A172 (cell line): Measurements from ENCODE around the gene SYNCRIP. TPM values are rescaled to one million over a fixed set of nuclear protein-coding genes. Genes with fewer than 3 reads are reported as not detected.
"Not testable (repeated sequence)": the region's sequence is repeated elsewhere in the genome, so short reads cannot be mapped to it uniquely, and the experiment has no call there.

Source experiments
- DNase-seq: peaks from one replicate; pipeline ENCODE4 v3.0.0-alpha.2; 2015; ENCODE audit warnings: low spot score
- total RNA-seq: library from RNA; depleted of rRNA; stranded (reverse); fragments of >200 nt; shearing (Covaris generic); gene quantifications from 2 replicates; pipeline ENCODE4 v1.2.3, GENCODE V29; 2014

SYNCRIP gene
- total RNA-seq, 1 experiment from 2014 or later, result 148 TPM

DNA sequence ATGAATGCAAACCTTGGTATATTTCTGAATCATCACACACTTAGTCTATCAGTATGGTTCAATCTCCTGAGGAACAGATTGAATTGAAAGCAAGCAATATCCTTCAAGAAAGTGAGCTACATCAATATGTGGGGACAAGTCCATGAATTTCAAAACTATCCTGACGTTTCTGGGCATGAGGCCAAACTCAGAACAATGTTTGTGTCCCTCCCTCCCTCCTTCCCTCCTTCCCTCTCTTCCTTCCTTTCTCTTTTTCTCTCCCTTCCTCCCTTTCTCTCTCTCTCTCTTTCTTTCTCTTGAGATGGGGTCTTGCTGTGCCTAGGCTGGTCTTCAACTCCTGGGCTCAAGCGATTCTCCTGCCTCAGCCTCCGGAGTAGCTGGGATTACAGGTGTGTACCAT lies 27.9 kb upstream of the SYNCRIP start:
- no peak for DNase-seq

DNA sequence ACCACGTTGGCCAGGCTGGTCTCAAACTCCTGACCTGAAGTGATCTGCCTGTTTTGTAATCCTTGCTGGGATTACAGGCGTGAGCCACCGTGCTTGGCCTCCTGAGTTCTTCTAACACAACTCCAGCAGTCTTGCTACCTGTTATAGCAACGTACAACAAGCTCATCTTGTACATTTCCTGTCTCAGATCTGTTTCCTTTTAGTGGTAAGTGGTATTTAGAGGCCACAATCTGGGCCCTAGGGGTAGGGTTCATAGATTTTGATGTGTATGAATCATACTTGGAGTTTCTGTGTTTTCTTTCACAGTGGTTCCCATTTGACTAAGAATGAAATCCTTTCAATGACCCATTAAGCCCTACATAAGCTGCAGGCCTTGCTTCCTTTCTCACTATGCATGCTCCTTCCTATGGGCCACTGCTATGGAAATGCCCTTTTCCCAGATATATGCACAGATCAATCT lies 27.1 kb upstream of the SYNCRIP start:
- DNase-seq, result no peak

GRCh38 chr6:85662251-85662650 lies 19.6 kb upstream of the SYNCRIP start:
- no peak for DNase-seq

GRCh38 chr6:85660181-85660611 lies 17.5 kb upstream of the SYNCRIP start:
- peak; percentile 83 for DNase-seq

- DNase-seq, result no peak
These were observed 7.9 kb upstream of the SYNCRIP start for GRCh38 chr6:85650606-85651005.

GRCh38 chr6:85644279-85644762 lies 1.6 kb upstream of the SYNCRIP start:
- no peak for DNase-seq

GRCh38 chr6:85643537-85644278 lies 1.0 kb upstream of the SYNCRIP start:
- peak; percentile 72 for DNase-seq

- no peak for DNase-seq
These were observed 551 bp downstream of the SYNCRIP start for GRCh38 chr6:85641897-85642773.

- no peak for DNase-seq
These were observed 1.2 kb downstream of the SYNCRIP start for GRCh38 chr6:85641522-85641896.

GRCh38 chr6:85640821-85641220 lies 1.9 kb downstream of the SYNCRIP start:
- DNase-seq, result no peak

DNA sequence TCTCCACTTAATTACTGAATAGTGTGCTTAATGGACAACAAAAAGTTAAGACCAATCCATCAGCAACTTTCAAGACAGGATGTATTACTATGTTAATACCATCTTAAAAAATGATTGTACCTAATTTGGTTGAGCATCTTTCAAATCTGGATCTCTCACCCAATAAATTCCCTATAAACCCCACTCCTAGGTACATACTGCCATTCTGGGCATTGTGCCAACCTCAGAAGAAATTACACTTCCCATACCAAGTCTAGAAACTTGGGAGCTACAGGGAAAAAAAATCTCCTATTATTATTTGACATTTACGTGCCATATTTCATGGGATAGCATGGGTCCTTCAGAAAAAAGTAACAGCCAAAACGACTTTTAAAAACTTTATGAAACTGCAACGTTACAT lies 5.1 kb downstream of the SYNCRIP start:
- no peak for DNase-seq

DNA sequence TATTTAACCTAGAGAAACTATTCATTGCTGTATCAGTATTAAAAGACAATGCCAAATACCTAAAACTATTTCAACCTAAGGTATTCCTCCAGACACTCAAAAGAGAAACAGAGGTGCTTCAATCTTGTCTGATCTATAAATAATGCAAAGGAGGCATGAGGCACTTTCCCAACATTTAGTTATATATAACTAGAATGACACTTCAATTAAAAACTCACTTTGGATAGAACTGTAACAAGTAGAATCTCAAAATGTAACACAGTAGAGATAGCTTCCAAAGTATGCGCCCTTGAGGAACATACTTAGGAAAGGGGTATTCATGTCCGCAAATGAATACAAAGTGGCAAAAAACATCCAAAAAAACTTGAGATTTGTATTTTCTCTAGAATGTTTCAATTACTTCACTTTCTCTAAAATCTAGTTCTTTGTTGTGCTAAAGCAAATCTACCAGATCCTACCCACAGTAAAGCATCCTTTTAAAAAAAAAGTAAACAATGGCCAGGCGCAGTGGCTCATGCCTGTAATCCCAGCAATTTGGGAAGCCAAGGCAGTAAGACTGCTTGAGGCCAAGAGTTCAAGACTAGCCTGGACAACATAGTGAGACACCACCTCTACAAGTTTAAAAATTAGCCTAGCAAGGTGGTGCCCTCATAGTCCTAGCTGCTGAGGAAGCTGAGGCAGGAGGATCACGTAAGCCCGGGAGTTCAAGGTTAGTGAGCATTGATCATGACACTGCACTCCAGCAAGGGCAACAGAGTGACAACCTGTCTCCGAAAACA lies 10.3 kb downstream of the SYNCRIP start:
- DNase-seq, result no peak

DNA sequence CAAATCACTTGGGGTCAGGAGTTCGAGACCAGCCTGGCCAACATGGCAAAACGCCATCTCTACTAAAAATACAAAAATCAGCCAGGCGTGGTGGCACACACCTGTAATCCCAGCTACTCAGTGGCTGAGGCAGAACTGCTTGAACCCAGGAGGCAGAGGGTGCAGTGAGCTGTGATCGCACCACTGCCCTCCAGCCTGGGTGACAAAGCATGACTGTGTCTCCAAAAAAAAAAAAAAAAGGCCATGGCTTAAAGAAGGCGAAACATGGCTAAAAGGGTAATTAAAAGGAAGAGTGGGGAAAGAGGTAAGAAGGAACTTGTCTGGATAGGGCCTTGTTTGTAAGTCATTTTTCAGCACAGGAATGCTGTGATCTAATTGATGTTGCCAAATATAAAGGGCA lies 11.6 kb downstream of the SYNCRIP start:
- not testable (repeated sequence) for DNase-seq

DNA sequence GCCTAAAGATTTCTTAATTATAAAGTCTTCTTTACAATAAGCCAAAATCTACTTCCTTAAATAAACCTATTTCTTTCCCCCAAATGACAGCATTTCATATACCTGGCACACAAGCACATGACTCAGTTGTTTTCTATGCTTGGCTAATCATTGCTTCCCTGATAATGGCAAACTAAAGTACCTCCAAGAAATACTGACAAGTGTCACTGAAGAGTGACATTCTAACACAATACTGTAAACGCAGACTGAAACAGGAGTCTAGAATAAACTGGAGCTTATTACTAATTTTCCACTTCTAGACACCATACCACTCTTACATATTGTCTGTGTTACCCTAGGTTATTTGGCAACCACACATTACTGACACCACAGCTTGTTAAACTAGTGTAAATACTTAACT lies 14.3 kb downstream of the SYNCRIP start:
- DNase-seq, result no peak

GRCh38 chr6:85620308-85620707 lies 22.4 kb downstream of the SYNCRIP start:
- DNase-seq, result no peak

DNA sequence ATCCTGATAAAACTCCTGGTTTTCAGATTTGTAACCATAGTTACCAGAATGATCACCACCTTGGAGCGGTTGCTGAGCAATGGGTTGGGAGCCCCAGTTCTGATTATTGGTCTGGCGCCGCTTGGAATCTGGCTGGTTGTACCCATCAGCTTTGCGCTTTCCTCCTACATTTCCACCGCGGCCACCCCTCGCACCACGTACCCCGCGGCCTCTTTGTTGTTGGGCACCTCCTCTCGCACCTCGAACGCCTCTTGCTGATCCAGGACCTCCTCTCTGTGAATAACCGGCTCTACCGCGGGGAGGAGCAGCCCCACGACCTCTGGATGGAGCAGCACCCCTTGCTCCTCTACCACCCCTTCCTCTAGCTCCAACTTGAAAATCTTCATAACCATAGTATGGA lies 27.9 kb downstream of the SYNCRIP start:
- DNase-seq, result no peak

- DNase-seq, result no peak
These were observed 29.8 kb downstream of the SYNCRIP start for GRCh38 chr6:85612690-85613474.

- no peak for DNase-seq
These were observed 32.3 kb downstream of the SYNCRIP start for GRCh38 chr6:85610182-85610895.

- DNase-seq, result no peak
These were observed 40.6 kb downstream of the SYNCRIP start for GRCh38 chr6:85602100-85602499.

DNA sequence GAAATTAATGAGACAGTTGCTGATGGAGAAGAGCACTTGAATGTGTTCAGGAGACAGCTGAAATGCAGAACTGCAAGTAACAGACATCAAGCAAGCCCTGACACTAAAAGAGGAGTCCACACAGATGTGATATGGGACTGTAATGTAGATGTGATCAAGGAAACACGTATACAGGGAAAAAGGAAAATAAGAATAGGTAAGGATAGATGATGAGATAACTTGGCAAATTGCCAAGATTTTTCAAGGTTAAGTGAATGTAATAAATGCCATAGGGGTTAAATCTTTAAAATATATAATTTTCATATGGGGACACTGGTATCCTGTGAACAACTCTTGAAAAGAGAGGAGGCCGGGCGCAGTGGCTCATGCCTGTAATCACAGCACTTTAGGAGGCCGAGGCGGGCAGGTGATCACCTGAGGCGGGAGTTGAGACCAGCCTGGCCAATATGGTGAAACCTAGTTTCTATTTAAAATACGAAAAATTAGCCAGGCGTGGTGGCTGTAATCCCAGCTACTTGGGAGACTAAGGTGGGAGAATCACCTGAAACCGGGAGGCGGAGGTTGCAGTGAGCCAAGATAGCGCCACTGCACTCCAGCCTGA lies 41.9 kb downstream of the SYNCRIP start:
- DNase-seq, result no peak
